GM18951 (cell line): ENCODE measurements around the gene KLHL36.
"Not testable (repeated sequence)": the region's sequence is repeated elsewhere in the genome, so short reads cannot be mapped to it uniquely, and the experiment has no call there.

Experiments used
- POLR2A ChIP-seq: IDR thresholded peaks from 4 replicates; pipeline ENCODE4 v1.6.1; 2011; ENCODE audit warnings: mild to moderate bottlenecking; ENCODE audit not compliant: insufficient read length, insufficient read depth; ENCODE audit errors: extremely low read depth
- in situ Hi-C: fragments of 300-500 bp; cut with MboI; formaldehyde crosslinking; loops from one replicate; pipeline ENCODE4 v1.12.0; 2022; ENCODE audit warnings: low sequenced_read_pairs, mixed read lengths, inconsistent platforms; ENCODE audit not compliant: unreplicated experiment

Gene KLHL36

GRCh38 chr16:84675423-84675822 lies 27.1 kb downstream of the KLHL36 start:
- in situ Hi-C loops = no loop called here
- no peak for TF ChIP-seq POLR2A

- no peak for TF ChIP-seq POLR2A
- in situ Hi-C loops = no loop called here
Observed at GRCh38 chr16:84675884-84676283, 27.6 kb downstream of the KLHL36 start.

GRCh38 chr16:84677017-84677803 lies 28.9 kb downstream of the KLHL36 start:
- in situ Hi-C loops = no loop called here
- no peak for TF ChIP-seq POLR2A

- TF ChIP-seq POLR2A = no peak
- in situ Hi-C loops = no loop called here
Observed at GRCh38 chr16:84677849-84678248, 29.5 kb downstream of the KLHL36 start.

DNA sequence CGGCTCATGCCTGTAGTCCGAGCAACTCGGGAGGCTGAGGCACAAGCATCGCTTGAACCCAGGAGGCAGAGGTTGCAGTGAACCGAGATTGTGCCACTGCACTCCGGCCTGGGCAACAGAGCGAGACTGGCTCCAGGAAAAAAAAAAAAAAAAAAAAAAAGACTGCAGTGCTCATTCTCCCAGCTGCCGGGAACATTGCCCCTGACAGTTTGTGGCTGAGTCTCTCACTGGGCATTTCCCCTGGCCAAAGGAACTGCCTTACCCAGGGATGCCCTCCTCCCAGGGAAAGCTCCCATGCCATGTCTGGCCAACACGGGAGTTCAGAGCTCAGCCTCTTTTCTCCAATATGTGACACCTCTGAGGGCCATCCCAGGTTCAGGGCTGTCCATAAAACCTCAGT lies 30.2 kb downstream of the KLHL36 start:
- no peak for TF ChIP-seq POLR2A
- in situ Hi-C loops = no loop called here

DNA sequence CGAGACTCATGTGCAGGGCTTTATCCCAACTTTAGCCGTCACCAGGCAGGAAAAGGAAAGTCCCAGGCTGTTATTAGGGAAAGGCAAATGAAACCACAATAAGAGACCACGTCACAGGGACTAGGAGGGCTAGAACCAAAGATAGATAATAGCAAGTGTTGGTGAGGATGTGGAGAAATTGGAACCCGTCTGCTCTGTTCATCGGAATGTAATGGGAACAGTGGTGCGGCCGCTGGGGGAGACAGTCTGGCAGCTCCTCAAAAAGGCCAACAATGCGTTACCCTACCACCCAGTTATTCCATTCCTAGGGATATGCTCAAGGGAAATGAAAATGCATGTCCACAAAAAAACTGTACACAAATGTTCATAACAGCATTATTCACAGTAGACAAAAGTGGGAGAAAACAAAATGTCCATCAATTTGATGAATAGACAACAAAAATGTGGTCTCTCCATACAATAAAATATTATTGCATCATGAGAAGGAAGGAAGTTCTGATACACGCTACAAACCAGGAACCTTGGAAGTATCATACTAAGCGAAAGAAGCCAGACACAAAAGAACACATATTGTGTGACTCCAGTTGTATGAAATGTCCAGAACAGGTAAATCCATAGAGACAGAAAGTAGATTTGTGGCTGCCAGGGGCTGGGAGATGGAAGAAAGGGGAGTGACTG lies 32.0 kb downstream of the KLHL36 start:
- no peak for TF ChIP-seq POLR2A
- in situ Hi-C loops = no loop called here

DNA sequence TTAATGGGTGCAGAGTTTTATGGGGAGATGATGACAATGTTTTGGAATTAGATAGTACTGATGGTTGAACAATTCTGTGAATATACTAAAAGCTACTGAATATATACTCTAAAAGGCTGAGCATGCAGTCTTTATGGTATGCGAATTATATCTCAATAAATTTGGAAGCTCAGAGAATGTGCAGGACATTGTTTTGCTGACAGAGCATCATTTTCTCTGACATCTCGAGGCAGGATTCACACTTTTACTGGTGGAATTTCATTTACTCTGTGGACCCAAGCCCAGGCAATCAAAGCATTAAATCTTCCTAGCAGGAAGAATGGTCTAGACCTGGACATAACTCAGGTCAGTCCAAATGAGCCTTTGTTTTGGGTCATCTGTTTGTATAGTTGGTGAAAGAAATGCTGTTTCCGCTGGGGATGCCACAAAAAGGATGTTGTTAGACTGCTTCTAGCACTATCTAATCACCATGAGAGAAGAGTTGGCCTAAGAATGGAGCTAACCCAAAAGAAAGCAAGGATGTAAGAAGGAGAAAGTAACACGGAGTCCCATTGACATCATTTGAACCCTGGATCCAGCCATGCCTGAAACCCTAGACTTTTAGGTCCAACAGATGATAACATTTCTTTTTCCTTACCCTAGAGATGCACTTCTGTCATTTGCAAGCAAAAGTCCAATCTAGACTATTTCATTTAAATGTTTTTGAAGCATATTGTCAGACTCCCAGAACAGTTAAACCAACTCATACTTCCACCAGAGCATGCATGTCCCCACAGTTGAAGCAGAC lies 32.7 kb downstream of the KLHL36 start:
- in situ Hi-C loops = no loop called here

GRCh38 chr16:84683691-84684591 lies 35.6 kb downstream of the KLHL36 start:
- in situ Hi-C loops = no loop called here
- TF ChIP-seq POLR2A = no peak

More for the DNA sequence above, 32.7 kb downstream of the KLHL36 start:
- TF ChIP-seq POLR2A = no peak

DNA sequence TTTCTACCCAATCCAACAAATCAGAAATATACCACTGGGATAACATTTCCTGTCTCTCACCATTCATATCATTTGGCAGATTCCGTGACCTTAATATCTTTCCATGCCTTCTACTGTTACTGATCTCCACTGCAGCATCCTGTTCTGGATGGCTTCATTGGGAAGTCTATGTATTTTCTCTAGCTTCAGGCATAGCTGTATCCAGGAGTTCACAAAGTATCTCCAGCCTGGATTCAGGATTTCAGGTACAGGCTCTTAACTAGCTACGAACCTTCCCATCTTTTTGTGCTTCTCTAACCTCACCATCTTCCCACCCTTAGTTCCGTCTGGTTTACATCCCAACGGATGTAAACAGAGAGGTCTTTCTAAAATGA lies 36.3 kb downstream of the KLHL36 start:
- in situ Hi-C loops = no loop called here

GRCh38 chr16:84685210-84685609 lies 36.9 kb downstream of the KLHL36 start:
- no peak for TF ChIP-seq POLR2A
- in situ Hi-C loops = no loop called here

More for the DNA sequence above, 36.3 kb downstream of the KLHL36 start:
- TF ChIP-seq POLR2A = no peak

GRCh38 chr16:84686707-84687298 lies 38.5 kb downstream of the KLHL36 start:
- TF ChIP-seq POLR2A = no peak

DNA sequence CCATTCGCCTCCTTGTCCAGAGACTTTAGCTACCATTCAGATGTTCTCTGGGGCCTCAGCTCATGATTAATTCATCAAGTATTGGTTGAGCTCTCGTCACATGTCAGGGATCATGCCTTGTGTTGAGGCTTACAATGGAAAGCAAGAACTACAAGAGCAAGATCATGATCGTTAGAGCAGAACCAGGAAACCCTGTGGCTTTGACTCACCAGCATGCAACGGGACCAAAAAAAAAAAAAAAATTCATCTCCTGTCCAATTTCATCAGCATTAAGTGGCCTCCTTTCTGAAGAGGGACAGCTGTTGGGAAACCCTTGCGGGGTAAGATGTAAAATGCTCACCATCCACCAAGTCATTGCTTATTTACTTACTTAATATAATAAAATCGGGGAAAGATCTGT lies 39.4 kb downstream of the KLHL36 start:
- no peak for TF ChIP-seq POLR2A
- in situ Hi-C loops = no loop called here

More at GRCh38 chr16:84686707-84687298, 38.5 kb downstream of the KLHL36 start:
- in situ Hi-C loops = no loop called here

DNA sequence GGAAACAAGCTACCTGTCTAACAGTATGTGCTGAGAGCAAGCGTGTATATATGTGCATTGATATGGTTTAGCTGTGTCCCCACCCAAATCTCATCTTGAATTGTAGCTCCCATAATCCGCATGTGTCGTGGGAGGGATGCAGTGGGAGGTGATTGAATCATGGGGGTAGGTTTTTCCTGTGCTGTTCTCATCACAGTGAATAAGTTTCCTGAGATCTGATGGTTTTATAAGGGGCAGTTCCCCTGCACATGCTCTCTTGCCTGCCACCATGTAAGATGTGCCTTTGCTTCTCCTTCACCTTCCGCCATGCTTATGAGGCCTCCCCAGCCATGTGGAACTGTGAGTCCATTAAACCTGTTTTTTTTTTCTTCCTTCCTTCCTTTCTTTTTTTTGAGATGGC lies 39.9 kb downstream of the KLHL36 start:
- in situ Hi-C loops = not testable (repeated sequence)
